GM10248 (cell line): ENCODE data around the gene MED13L.

Source experiments
- CTCF ChIA-PET: fragments of 300-600 bp; sonication (Branson Sonifier 250); formaldehyde crosslinking; extraction: SDS; loops from one replicate; lab custom pipeline; 2021; ENCODE audit warnings: antibody characterized with exemption; lab: Yijun Ruan, JAX
- POLR2A ChIA-PET: fragments of 350-650 bp; sonication (Branson Sonifier 250); formaldehyde crosslinking; extraction: SDS; loops from one replicate; lab custom pipeline; 2020; ENCODE audit warnings: antibody characterized with exemption; lab: Yijun Ruan, JAX
- DNase-seq: peaks from one replicate; pipeline ENCODE4 v3.0.0; 2012; ENCODE audit errors: extremely low spot score
- CTCF ChIP-seq: IDR thresholded peaks from 2 replicates; pipeline ENCODE4 v1.5.1; 2012; ENCODE audit warnings: mild to moderate bottlenecking, low read depth; ENCODE audit errors: extremely low read depth, missing control alignments, control extremely low read depth

The MED13L gene

GRCh38 chr12:116247377-116247776, 30.1 kb downstream of the MED13L start:
- TF ChIP-seq CTCF: no peak
- CTCF ChIA-PET: interaction anchor here (0.9 to 2.6 kb wide), 8 partner anchors 9 to 250 kb away, joined by 3 to 15 read pairs (median 4); no protein-coding TSS in a partner anchor
- POLR2A ChIA-PET: interaction anchor here (1.2 kb wide), 1 partner anchor 11 kb away, joined by 3 read pairs; no protein-coding TSS in a partner anchor
- no peak for DNase-seq

- no peak for TF ChIP-seq CTCF
- no peak for DNase-seq
- CTCF ChIA-PET: interaction anchor here (0.6 to 2.6 kb wide), 9 partner anchors 8 to 74 kb away, joined by 3 to 15 read pairs (median 4); no protein-coding TSS in a partner anchor
- POLR2A ChIA-PET: interaction anchor here (1.2 kb wide), 1 partner anchor 10 kb away, joined by 3 read pairs; no protein-coding TSS in a partner anchor
Observed at GRCh38 chr12:116246490-116247179, 30.9 kb downstream of the MED13L start.

DNA sequence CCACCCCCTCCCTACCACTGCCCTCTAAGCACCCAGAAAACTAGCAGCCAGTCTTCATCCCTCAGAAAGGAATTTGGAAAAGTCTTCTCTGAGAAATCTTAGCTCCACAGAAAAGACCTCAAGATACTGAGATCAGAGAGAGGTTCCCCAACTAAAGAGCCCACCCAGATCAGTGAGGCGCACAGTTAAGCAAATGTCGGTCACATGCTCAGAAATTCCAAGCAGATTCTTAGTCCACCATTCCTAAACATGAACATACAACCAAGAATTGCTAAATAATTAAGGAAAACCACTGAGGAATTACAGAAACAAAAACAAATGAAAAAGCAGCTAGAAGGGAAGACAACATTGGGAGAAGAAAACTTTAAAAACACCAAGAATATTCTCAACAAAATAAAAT, 32.3 kb downstream of the MED13L start:
- ChIA-PET POLR2A (interaction anchor here (0.6 kb wide), 1 partner anchor 49 kb away, joined by 3 read pairs; no protein-coding TSS in a partner anchor), CTCF (interaction anchor here (1.7 kb wide), 1 partner anchor 9 kb away, joined by 12 read pairs; no protein-coding TSS in a partner anchor)
- DNase-seq: no peak
- TF ChIP-seq CTCF: no peak

- CTCF ChIA-PET: interaction anchor here (1.7 kb wide), 1 partner anchor 8 kb away, joined by 12 read pairs; no protein-coding TSS in a partner anchor
- POLR2A ChIA-PET: no interaction called here
Observed at GRCh38 chr12:116244474-116245090, 32.9 kb downstream of the MED13L start.

GRCh38 chr12:116244001-116244400, 33.5 kb downstream of the MED13L start:
- CTCF ChIA-PET: no interaction called here
- peak; percentile 12 for DNase-seq
- TF ChIP-seq CTCF: no peak
- POLR2A ChIA-PET: no interaction called here

More at GRCh38 chr12:116244474-116245090, 32.9 kb downstream of the MED13L start:
- DNase-seq: no peak
- TF ChIP-seq CTCF: no peak

DNA sequence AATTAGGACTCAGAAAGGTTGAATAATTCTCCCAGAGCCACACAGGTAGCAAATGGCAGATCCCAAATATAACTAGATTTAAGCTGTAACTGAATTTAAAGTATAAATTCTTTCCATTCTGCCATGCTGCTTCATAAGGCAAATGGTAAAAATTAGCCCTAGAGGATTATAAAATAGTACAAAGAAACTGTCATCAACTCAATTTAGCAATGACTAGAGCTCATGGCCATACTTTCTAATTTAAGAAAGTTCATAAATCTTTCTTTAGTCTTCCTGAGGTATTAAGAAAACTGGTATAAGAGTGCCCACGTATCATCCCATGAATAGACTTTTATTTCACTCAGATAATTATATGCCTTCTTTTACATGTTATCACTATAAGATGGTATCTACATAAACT, 34.8 kb downstream of the MED13L start:
- no peak for DNase-seq
- CTCF ChIA-PET: interaction anchor here (1.6 kb wide), 1 partner anchor 15 kb away, joined by 4 read pairs; no protein-coding TSS in a partner anchor
- no peak for TF ChIP-seq CTCF
- POLR2A ChIA-PET: no interaction called here
